Left lobe of liver (tissue), 2 donors: ENCODE results near the gene SLC34A1. TPM values are rescaled to one million over a fixed set of nuclear protein-coding genes. Genes with fewer than 3 reads are reported as not detected.
"Not testable (repeated sequence)": the region's sequence is repeated elsewhere in the genome, so short reads cannot be mapped to it uniquely, and the experiment has no call there.

Source experiments
- ATAC-seq: fragments of 200-7000 bp; cut with Tn5 transposase; one replicate; pipeline ENCODE4 v1.9.1; 2020; ENCODE audit warnings: mild to moderate bottlenecking, moderate library complexity
- DNase-seq: peaks from one replicate; pipeline ENCODE4 v3.0.0-alpha.2; 2020; ENCODE audit warnings: low spot score
- total RNA-seq: library from RNA; stranded (reverse); gene quantifications from one replicate; pipeline ENCODE4 v1.2.1, GENCODE V29; 2021
- donor health status: DM: no; HTN: no; CAD: no; lungs with moderate emphysema.
- donor health status: DM: no; HTN: yes; CAD: no.

Gene SLC34A1
- total RNA-seq, 1 donor from 2014 or later: 3.0 TPM

GRCh38 chr5:177367981-177368868 lies 16.0 kb upstream of the SLC34A1 start:
- ATAC-seq (no peak), DNase-seq (peak; percentile 63)

DNA sequence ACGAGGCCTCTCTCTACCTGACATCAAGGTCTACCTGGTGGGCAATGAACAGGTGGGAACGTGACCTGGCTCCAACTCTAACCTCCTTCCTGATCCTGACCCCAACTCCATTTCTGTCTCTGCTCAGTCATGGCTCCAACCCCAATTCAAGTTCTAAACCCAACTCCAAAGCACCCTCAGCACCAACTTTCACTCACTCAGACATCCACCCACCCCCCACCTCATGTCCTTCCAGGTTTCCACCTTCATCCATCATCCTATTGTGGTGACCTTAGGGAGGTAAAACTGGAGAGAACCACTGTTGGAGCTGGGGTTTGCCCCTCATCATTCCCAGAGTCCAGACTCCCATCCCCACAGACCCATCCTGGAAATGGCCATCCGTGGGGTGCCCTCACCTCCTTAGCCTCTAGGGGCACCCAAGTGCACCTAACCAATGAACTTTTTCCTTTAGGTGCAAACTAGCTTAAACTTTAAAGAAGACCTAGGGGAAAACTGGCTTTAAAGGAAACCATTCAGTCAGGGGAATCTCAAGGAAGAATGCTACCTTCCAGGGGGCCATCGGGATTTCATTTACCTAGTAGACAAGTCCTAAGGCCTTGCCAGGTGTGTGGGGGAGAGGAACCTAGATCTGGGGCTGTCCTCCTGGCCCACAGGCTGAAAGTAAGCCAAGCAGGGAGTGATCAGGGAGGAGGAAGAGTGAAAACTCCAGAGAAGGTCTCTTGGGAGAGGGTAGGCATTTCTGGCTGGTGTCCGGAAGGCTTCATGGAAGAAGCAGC lies 15.2 kb upstream of the SLC34A1 start:
- ATAC-seq: no peak

GRCh38 chr5:177369645-177370440 lies 14.4 kb upstream of the SLC34A1 start:
- DNase-seq: peak; percentile 68
- ATAC-seq: peak; percentile 6

More for the DNA sequence above, 15.2 kb upstream of the SLC34A1 start:
- no peak for DNase-seq

DNA sequence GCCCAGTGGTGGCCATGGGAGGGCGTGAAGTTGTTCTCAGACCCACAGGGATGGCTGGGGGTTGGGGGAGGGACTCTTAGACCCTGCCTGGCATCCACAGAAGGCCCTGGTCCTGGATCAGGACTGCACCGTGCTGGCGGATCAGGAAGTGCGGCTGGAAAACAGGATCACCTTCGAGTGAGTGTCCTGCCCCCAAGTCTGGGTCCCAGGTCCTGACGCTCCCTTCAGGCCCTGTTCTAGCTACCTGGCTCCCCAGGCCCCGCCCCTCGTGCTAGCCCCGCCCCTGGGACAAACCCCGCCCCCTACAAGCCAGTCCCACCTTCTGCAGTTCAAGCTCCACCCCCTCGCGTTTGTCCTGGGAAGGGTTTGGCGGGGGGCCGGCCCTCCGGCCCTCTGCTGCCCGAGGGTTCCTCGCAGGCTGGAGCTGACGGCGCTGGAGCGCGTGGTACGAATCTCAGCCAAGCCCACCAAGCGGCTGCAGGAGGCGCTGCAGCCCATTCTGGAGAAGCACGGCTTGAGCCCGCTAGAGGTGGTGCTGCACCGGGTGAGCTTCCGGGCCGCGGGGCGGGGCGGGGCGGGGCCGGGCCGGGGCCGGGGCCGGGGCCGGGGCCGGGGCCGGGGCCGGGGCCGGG lies 13.6 kb upstream of the SLC34A1 start:
- DNase-seq (peak; percentile 98), ATAC-seq (peak; percentile 64)

- ATAC-seq: no peak
- DNase-seq: no peak
Observed at GRCh38 chr5:177371120-177372033, 12.9 kb upstream of the SLC34A1 start.

DNA sequence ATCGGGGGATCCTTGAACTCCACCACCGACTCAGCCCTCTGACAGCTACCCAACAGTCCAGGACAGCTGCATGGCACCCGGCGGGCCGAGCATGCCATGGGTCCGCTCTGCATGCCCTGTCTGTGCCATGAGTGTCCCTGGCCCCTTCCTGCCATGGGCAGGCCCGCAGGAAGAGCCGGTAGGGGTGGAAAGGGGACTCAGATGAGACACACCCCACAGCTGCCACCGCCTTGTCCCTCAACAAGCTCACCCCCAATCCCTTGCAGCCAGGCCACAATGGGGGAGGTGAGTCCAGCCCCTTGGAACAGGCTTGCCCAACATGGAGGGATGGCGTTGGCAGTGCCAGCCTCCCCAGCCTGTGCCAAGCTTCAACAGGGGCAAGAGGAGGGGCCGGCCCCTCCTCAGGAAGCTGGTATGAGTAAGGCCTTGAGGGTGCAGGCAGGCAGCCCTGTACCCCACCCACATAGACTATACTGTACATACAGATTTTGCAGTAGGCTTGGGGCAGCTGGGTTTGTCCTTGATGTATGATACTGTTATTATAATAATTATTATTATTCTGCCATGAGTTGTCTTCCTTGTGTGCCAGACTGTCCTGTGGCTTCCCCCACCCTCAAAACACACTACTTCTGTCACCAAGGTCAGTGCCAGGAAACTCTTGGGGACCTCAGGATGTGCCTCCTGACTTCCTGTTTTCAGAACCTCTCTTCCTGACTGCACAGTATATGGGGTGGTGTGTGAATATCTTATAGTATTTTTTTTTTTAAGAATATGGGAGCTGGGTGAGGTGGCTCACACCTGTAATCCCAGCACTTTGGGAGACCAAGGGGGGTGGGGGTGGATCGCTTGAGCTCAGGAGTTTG lies 12.0 kb upstream of the SLC34A1 start:
- peak; percentile 1 for ATAC-seq
- DNase-seq: peak; percentile 68

DNA sequence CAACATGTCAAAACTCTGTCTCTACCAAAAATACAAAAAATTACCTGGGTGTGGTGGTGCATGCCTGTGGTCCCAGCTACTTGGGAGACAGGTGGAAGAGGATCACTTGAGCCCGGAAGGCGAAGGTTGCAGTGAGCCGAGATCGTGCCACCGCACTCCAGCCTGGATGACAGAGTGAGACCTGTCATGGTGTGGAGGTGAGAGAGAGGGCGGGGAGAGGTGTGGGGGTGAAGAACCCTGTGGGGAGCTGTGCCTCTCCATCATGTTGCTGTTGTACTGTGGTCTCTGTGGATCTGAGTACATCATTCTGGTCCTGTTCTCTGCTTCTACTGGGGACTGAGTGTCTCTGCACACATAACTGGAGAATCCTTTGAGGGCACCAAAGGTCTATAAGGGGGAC lies 11.3 kb upstream of the SLC34A1 start:
- no peak for ATAC-seq

DNA sequence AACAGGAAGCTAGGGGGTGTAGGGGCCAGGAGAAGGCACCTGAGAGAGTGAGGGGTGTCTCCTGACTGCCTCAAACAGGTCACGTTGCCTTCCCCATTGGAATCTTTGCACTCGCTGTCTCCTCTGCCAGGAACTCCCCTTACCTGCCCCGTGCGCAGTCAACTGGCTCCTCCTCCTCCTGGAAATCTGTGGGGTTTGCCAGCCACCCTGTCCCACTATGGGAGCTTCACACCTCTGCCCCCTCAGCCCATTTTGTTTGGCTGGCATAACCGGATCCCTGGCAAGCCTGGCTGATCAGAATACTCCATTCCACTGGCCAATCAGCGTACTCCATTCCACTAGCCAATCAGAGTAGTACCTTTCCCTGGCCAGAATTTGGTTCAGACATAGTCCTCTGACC lies 10.4 kb upstream of the SLC34A1 start:
- ATAC-seq: peak; percentile 48
- DNase-seq: peak; percentile 96

More for the DNA sequence above, 11.3 kb upstream of the SLC34A1 start:
- no peak for DNase-seq

DNA sequence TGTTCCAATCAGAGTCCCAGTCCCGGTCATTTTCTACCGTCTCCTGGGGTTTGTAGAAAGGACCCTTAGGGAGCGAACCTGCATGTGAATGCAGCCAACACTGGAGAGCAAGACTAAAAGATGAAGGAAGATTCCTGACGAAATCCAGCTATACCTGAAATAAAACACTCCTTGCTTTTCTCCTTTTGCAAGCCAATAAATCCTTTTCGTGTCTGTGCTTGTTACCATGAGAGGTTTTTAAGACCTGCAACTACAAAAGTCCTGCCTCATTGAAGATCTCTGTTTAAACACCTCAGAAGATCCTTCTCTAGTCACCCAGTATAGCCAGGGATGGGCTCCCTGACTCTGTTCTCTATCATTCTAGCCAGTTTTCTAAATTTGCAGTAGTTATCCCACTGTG lies 10.0 kb upstream of the SLC34A1 start:
- no peak for ATAC-seq
- no peak for DNase-seq

DNA sequence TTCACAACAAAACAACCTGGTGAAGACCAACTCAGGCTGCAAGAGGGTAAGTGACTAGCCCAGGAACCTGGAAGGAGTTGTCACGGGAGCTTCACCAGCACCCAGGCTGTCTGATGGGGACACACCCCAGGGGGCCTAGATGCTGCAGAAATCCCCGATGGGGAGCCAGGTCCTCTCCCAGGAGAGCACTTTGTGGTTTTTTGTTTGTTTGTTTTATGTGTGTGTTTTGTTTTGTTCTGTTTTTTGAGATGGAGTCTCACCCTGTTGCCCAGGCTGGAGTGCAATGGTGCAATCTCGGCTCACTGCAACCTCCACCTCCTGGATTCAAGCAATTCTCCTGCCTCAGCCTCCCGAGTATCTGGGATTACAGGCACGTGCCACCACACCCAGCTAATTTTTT lies 8.7 kb upstream of the SLC34A1 start:
- not testable (repeated sequence) for ATAC-seq, DNase-seq

DNA sequence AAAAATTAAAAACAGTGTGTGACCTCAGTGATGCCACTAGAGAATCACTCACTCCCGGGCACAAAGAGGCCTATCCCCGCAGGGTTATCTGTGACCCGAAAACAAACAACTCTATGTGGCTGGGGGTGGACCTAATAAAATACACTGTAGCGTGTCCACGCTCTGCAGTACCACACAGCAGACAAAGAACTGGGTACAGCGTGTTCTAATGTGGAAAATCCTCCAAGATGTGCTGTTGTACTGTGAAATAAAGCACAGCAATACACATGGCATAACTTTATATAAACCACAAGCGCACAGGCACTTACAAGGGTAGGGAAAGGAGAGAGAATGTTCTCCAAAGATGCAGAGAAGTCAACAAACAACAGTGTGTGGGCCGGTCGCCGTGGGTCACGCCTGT lies 8.1 kb upstream of the SLC34A1 start:
- DNase-seq: no peak
- ATAC-seq: peak; percentile 2

GRCh38 chr5:177377851-177378776 lies 6.1 kb upstream of the SLC34A1 start:
- DNase-seq (peak; percentile 67), ATAC-seq (peak; percentile 43)

DNA sequence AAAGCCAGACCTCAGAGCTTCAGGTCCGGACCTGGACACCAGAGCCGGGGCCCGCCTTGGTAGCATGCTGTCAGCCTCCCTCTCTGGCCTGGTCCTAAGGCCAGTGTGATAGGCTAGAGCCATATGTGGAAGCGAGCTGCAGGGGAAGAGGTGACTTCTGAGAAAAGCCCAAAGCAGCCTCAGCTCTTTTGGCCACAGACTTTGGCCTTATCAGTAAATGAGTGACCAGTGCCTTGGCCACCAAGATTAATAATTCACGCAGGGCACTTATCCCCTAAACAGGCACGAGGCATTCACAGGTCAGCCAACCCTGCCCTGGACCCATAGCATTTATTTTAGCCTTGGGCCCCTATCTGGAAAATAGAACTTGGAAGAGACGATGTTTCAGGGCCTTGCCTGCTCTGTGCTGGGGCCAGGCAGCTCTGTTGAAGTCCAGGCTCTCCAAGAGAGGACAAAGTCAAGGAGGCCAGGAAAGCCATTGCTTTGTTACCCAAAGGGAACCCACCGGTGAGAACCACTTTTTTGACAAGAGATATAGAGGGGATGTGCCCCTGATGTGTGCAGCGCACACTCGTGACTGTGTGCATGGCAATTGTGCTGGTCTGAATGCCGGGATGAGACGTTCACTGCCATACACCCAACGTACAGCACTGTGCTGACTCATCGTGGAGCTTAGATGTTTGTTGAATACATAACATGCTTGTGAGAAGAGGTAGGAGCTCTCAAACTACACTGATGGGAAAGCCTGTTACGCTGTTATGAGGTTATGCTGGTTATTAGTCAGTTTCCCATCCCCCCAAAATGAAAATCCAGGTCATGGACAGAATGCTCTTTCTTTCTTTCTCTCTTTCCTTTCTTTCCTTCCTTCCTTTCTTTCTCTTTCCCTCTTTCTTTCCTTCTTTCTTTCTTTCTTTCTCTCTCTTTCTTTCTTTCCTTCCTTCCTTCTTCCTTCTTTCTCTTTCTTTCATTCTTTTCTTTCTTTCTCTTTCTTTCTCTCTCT lies 5.0 kb upstream of the SLC34A1 start:
- DNase-seq (peak; percentile 91), ATAC-seq (peak; percentile 73)

- no peak for ATAC-seq
Observed at GRCh38 chr5:177380805-177381126, 3.5 kb upstream of the SLC34A1 start.

DNA sequence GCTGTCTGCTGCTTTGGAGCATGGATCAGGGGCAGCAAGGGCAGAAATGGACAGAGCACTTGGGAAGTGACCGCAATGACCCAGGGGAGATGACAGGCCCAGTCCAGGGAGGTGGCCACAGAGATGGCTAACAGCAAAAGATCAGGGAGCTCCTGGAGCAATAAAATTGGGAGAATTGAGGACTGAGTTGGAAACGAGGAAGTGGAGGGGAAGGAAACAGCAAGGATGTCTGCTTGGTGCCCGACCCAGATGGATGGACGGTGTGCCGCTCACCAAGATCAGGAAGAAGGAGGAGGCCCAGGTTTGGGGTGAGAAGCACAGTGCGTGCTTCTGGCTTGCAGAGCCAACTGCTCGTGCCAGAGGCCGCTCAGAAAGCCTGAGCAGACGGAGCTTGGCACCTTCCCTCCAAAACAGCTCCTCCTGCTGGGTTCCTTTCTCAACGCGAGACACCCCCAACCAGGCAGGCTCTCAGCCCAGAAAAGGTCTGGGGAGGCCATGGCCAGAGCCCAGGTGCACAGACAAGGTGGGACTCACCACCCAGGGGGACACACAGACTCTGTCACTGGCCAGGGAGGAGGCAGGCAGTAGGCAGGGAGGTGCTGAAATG lies 1.7 kb upstream of the SLC34A1 start:
- DNase-seq: no peak
- ATAC-seq: peak; percentile 62

More at GRCh38 chr5:177380805-177381126, 3.5 kb upstream of the SLC34A1 start:
- DNase-seq: no peak

GRCh38 chr5:177383181-177383580 lies 1.1 kb upstream of the SLC34A1 start:
- ATAC-seq: no peak
- no peak for DNase-seq
